22Rv1 (cell line): ENCODE results near the gene TXN.

Experiments used
- ZFX ChIP-seq: fragments of 450-650 bp; IDR thresholded peaks from 2 replicates; pipeline ENCODE4 v1.6.1; 2017; ENCODE audit warnings: antibody characterized with exemption, borderline replicate concordance
- TF ChIP-seq, protein P1 (sequence below): fragments of 450-650 bp; IDR thresholded peaks from 2 replicates; pipeline ENCODE4 v1.5.1; 2017; ENCODE audit warnings: mild to moderate bottlenecking

DNA sequence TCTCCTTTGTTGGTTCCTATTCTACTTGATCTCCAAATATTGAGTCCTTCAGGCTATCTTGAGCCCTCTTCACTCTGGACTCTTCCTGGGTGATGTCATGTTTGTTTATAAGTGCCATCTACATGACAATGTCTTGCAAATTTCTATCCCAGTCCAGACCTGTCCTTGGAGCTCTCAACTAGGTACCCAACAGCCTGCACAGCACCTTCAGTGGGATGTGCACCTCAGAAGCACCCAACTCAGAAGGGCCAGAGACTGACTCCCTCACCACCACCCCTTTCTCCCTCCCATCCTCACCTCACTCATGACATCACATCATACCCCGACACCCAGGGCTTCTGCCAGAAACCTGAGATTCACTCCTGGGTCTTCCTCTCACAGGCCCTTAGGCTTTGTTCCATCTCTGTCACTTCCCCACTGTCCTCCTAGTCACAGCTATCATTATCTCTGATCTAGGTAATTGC, 14.4 kb downstream of the TXN start:
- TF ChIP-seq, protein P1, sequence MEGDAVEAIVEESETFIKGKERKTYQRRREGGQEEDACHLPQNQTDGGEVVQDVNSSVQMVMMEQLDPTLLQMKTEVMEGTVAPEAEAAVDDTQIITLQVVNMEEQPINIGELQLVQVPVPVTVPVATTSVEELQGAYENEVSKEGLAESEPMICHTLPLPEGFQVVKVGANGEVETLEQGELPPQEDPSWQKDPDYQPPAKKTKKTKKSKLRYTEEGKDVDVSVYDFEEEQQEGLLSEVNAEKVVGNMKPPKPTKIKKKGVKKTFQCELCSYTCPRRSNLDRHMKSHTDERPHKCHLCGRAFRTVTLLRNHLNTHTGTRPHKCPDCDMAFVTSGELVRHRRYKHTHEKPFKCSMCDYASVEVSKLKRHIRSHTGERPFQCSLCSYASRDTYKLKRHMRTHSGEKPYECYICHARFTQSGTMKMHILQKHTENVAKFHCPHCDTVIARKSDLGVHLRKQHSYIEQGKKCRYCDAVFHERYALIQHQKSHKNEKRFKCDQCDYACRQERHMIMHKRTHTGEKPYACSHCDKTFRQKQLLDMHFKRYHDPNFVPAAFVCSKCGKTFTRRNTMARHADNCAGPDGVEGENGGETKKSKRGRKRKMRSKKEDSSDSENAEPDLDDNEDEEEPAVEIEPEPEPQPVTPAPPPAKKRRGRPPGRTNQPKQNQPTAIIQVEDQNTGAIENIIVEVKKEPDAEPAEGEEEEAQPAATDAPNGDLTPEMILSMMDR: no peak
- TF ChIP-seq ZFX: no peak
